8988T (cell line): ENCODE data around the gene KMT5C.
A peak's percentile ranks its signal among the peaks of the same experiment; 100 is the strongest.

Experiments
- DNase-seq: peaks from one replicate; pipeline ENCODE4 v3.0.0; 2011

Gene KMT5C

GRCh38 chr19:55339105-55339888, at the start of gene KMT5C:
Gene KMT5C, plus strand, starts transcription at chr19:55339876. Its CDS starts 2,061 bp downstream, at chr19:55341937.
- DNase-seq = peak; percentile 87

- no peak for DNase-seq
Observed at GRCh38 chr19:55297267-55297666, 42.4 kb upstream of the KMT5C start.

- DNase-seq = no peak
Observed at GRCh38 chr19:55299991-55300390, 39.7 kb upstream of the KMT5C start.

- no peak for DNase-seq
Observed at GRCh38 chr19:55300886-55301458, 38.7 kb upstream of the KMT5C start.

DNA sequence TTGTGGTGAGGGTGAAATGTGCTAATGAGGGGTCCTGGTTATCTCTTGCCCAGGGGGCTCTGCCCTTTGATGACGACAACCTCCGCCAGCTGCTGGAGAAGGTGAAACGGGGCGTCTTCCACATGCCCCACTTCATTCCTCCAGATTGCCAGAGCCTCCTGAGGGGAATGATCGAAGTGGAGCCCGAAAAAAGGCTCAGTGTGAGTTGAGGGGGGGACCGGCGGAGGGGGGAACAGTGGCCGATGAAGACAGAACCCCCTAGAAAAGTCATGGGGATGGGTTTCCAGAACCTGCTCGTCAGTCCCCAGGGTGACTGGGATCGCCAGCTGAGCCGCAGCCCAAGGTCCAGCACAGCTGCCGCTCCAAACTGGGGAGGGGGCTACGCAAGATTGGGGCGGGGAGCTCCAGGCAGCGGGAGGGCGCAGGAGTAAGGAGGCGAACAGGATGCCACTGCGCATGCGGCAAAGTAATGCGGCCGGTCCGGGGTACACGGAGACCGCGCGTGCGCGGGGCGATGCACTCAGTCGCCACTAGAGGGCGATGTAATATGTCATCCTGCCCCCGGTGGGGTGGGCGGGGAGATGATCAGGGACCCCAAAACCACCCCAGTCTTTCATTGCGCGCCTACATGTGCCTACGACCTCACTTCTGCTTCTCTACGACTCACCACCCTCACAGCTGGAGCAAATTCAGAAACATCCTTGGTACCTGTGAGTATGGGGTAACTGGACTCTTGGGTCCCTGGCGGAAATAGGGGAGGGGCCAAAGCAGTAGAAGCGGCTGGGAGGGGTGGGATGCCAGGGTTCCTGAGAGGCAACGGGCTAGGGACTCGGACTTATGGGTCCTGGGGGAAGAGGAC, 38.0 kb upstream of the KMT5C start:
- peak; percentile 98 for DNase-seq

DNA sequence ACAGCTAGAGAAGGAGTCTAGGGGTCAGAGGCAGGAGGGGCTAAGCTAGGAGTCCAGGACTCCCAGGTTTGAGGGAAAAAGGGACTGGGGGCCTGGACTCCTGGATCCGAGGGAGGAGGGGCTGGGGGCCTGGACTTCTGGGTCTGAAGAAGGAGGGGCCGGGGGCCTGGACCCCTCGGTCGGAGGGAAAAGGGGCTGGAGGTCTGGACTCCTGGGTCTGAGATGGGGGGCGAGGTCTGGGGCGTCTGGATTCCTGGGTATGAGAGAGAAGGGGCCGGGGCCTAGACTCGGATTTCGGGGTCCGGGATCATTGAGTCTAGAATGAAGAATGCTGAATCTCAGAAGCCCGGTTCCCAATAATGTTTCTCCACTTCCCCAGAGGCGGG, 37.4 kb upstream of the KMT5C start:
- DNase-seq = no peak

- DNase-seq = no peak
Observed at GRCh38 chr19:55303477-55303876, 36.2 kb upstream of the KMT5C start.

DNA sequence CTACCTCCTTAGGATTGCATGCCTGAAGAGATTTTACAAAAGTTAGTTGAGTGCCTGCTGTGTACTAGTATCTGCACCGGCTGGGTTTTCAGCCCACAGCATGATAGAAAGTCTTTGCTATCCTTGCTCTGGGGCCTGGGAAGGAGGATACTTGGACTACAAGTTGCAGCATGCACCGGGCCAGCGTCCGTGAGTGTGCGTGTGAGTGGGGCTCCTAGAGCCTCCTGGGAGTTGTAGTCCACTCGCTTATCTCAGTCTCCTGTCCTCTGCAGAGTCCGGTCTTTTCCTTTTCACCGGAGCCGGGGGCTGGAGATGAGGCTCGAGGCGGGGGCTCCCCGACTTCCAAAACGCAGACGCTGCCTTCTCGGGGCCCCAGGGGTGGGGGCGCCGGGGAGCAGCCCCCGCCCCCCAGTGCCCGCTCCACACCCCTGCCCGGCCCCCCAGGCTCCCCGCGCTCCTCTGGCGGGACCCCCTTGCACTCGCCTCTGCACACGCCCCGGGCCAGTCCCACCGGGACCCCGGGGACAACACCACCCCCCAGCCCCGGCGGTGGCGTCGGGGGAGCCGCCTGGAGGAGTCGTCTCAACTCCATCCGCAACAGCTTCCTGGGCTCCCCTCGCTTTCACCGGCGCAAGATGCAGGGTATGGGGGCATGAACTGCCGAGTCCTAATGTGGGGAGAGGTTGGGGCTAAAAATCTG, 35.2 kb upstream of the KMT5C start:
- peak; percentile 88 for DNase-seq

- no peak for DNase-seq
Observed at GRCh38 chr19:55304980-55305379, 34.7 kb upstream of the KMT5C start.

DNA sequence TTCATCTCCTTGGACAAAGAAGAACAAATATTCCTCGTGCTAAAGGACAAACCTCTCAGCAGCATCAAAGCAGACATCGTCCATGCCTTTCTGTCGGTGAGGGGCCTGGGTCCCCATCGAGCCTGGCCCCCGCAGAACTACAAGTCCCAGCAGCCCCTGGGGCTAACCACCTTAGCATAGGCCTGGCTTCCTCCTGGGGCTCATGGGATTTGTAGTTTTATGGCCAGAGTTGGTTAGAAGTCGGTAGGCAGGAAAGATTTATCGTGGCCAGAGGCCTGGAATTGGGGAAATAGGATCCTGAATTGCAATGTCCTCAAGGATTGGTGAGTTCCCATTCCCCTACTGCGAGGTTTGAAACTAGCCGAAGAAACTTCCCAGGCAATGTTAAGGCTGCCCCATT, 34.2 kb upstream of the KMT5C start:
- DNase-seq = peak; percentile 79

- peak; percentile 32 for DNase-seq
Observed at GRCh38 chr19:55305983-55306562, 33.6 kb upstream of the KMT5C start.

DNA sequence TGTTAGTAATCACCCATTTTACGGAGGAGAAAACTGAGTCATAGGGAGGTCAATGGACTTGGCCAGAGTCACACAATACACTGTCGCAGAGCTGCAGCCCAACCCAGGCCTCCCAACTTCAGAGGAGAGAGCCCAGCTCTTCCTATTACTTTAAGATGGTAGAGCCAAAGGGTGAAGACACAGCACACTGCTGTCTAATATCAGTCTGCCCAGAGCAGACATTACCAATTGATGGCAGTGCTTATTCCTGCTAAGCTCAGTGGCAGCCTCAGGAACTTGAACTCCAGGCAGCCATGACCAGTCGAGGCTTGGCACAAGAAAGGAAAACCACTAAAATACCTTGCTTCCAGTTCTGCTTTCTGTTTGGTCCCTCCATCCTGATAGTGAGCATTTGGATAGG, 33.0 kb upstream of the KMT5C start:
- DNase-seq = peak; percentile 10

GRCh38 chr19:55308281-55308680, 31.4 kb upstream of the KMT5C start:
- peak; percentile 1 for DNase-seq

DNA sequence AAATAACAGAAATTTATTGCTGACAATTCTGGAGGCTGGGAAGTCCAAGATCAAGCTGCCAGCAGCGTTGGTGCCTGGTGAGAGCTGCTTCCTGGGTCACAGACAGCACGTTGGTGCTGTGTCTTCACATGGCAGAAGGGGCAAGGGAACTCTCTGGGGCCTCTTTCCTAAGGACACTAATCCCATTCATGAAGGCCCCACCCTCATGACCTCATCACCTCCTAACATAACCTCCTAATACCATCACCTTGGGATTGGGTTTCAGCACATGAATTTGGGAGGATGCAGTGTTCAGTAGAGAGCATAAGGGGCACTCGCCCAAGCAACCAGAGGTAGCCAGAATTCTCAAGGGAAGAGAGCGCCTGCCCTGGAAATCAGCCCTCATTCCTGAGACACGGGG, 30.2 kb upstream of the KMT5C start:
- DNase-seq = no peak

DNA sequence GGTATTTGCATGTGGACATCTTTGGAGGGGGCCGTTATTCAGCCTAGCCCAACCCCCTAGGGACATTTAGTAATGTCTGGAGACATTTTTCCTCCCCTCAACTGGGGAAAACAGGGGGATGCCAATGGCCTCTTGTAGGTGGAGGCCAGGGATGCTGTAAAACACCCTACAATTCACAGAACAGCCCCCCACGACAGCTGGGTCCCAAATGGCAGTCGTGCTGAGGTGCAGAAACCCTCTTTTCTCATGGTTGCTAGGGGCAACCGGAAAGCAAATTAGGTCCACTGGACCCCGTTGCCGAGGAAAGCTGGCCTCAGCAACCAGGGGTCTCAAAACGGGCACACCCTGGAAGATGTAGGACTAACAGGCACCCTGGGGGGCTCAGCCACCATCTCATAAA, 29.2 kb upstream of the KMT5C start:
- no peak for DNase-seq

GRCh38 chr19:55311397-55311796, 28.3 kb upstream of the KMT5C start:
- no peak for DNase-seq

GRCh38 chr19:55311797-55312196, 27.9 kb upstream of the KMT5C start:
- peak; percentile 9 for DNase-seq

- no peak for DNase-seq
Observed at GRCh38 chr19:55312621-55313512, 26.8 kb upstream of the KMT5C start.

- no peak for DNase-seq
Observed at GRCh38 chr19:55314396-55314795, 25.3 kb upstream of the KMT5C start.

GRCh38 chr19:55315956-55316525, 23.6 kb upstream of the KMT5C start:
- no peak for DNase-seq

DNA sequence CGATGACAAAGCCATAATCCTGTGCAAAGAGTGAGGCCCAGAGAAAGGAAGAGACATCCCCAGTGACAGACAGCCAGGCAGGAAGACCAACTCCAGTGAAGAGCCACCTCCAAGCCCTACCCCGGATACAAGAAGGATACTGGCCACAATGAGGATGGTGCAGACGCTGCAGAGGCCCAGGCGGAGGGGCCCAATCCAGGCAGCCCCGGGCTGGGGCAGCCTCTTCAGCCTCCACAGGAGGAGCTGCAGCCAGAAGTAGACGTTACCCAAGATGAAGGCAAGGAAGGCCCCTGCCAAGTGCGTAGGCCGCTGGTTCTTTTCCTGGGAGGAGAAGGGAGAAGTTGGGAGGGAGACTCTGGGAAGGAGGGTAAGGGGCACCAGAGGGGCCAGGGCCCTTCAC, 23.0 kb upstream of the KMT5C start:
- DNase-seq = no peak
